ENCODE measurements around the gene SRSF4.

Gene SRSF4

DNA sequence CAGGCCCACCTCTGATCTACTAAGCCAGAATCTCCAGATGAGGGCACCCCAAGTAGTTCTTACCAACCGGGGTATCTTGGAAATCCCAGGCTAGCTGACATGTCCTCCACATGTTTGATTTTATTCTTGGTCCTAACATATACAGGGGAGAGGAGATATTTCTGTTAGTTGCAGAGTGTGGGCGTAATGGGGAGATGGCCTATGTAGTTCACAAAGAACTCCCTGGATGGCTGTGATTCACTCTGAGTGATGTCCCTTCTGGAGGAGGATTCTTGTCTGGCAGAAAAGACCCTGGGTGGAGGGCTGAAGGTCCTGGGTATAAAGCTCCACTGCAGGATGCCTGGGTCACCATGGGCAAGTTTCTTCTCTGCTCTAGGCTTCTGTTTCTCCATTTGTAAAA lies 35.9 kb upstream of the SRSF4 start:
- Histone ChIP-seq H3K36me3 (ENCODE audit: control insufficient read depth, insufficient read depth, low read length) (peaks cover 15% of the 10 kb centered on the region), H3K4me1 (ENCODE audit: control insufficient read depth, insufficient read depth, low read length) (no peaks in the 10 kb centered on the region), H3K27me3 (ENCODE audit: control insufficient read depth, insufficient read depth, low read length) (no peaks in the 10 kb centered on the region), H3K4me3 (ENCODE audit: low read depth, low read length) (no peak overlapping the region), H3K9me3 (ENCODE audit: control insufficient read depth, insufficient read depth, low read length) (no peaks in the 10 kb centered on the region), H3K9ac (ENCODE audit: low read depth, low read length) (no peak overlapping the region)

DNA sequence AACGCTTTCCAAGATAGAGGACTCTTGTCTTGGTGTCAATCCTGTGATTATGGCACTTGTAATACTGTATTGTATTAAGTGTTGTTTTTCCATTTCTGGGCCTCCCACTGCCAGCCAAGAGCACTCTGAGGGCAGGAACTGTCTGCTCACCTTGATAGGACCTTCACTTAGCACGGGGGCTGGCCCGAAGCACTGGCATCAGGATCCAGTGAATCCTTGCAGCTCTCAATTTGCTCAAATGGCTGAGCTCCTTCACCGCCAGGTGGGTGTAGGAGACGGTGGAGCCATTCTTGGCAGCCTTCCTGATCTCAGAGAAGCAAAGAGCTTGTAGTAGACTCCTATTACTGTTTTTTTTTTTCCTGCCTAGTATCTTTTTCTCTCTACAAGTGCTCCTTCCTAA lies 31.4 kb upstream of the SRSF4 start:
- Histone ChIP-seq H3K9ac (ENCODE audit: low read depth, low read length) (no peak overlapping the region), H3K27me3 (ENCODE audit: control insufficient read depth, insufficient read depth, low read length) (no peaks in the 10 kb centered on the region), H3K4me3 (ENCODE audit: low read depth, low read length) (no peak overlapping the region), H3K36me3 (ENCODE audit: control insufficient read depth, insufficient read depth, low read length) (peaks cover 15% of the 10 kb centered on the region), H3K9me3 (ENCODE audit: control insufficient read depth, insufficient read depth, low read length) (no peaks in the 10 kb centered on the region), H3K4me1 (ENCODE audit: control insufficient read depth, insufficient read depth, low read length) (no peaks in the 10 kb centered on the region)

DNA sequence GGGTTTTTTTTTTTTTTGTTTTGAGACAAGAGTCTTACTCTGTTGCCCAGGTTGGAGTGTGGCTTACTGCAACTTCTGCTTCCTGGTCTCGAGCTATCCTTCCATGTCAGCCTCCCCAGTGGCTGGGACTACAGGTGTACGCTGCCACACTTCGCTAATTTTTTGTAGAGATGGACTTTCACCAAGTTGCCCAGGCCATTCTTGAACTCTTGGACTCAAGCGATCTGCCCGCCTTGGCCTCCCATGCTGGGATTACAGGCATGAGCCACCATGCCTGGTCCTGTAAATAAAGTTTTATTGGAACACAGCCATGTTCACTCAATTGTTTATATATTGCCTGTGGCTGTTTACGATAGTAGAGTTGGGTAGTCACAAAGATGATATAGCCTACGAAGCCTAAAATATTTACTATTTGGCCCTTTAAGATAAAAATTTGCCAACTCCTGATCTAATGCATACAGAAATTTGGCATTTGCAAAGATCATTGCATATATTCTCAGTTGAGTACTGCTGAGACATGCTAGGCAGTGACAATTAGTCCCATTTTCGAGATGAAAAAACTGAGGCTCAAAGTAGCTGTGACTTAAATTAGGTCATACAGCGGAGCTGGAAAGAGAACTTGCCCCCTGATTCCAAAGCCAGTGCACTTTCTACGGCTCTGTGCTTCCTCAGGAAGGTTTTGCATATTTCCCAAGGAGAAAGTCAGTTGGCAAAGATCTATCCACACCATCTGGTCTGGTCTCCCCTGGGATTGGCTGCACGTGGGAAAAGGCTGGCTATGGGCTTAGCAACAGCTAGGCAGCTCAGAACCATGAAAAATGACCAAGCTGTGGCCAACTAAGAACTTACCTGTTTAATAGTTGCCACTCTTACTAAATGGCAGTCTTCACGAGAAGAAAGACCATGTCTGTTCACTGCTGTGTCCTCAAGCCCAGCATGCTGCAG lies 29.7 kb upstream of the SRSF4 start:
- H3K9ac ChIP-seq (ENCODE audit: low read depth, low read length): no peak overlapping the region
- peaks cover 10% of the 10 kb centered on the region for H3K36me3 ChIP-seq (ENCODE audit: control insufficient read depth, insufficient read depth, low read length)

GRCh38 chr1:29210278-29211085 lies 28.8 kb upstream of the SRSF4 start:
- Histone ChIP-seq H3K4me1 (ENCODE audit: control insufficient read depth, insufficient read depth, low read length) (no peaks in the 10 kb centered on the region), H3K36me3 (ENCODE audit: control insufficient read depth, insufficient read depth, low read length) (peaks cover 10% of the 10 kb centered on the region), H3K9ac (ENCODE audit: low read depth, low read length) (no peak overlapping the region), H3K4me3 (ENCODE audit: low read depth, low read length) (no peak overlapping the region), H3K9me3 (ENCODE audit: control insufficient read depth, insufficient read depth, low read length) (no peaks in the 10 kb centered on the region), H3K27me3 (ENCODE audit: control insufficient read depth, insufficient read depth, low read length) (no peaks in the 10 kb centered on the region)

More for the DNA sequence above, 29.7 kb upstream of the SRSF4 start:
- H3K4me3 ChIP-seq (ENCODE audit: low read depth, low read length): no peak overlapping the region
- no peaks in the 10 kb centered on the region for H3K9me3 ChIP-seq (ENCODE audit: control insufficient read depth, insufficient read depth, low read length)
- H3K4me1 ChIP-seq (ENCODE audit: control insufficient read depth, insufficient read depth, low read length): no peaks in the 10 kb centered on the region
- H3K27me3 ChIP-seq (ENCODE audit: control insufficient read depth, insufficient read depth, low read length): no peaks in the 10 kb centered on the region

DNA sequence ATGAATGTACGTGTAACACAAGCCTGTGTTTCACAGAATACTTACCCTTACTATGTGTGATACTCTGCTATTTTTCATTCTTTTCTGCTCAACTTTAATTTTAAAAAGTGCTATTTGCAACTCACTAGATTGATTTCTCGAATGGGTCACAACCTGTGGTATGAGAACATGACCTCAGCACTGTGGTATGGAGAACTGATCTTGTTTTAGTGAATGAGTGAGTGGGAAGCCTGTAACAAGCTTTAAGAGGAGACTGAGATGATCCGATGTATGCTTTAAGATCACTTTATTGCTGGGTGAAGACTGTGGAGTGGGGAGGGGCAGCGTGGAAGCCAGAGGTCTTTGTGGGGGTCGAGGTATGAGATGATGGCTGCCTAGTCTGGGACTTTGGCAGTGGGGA lies 27.5 kb upstream of the SRSF4 start:
- H3K9ac ChIP-seq (ENCODE audit: low read depth, low read length): no peak overlapping the region

DNA sequence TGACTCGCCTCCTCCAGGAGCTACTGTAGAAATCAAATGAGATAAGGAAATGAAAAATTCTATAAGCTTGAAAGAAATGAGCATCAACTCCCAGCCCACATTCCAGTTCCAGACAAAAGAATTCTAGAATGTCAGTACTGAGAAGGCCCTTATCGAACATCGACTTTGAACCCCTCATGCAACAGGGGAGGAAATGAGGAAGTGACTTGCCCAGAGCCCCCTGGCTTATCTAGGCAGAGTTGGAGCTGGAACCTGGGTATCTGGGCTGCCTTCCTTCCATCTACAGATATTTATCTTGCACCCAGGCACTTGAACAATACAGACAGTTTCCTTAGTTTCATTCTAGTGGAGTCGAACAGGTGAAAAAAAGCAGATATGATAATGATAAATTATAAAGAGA lies 26.7 kb upstream of the SRSF4 start:
- Histone ChIP-seq H3K36me3 (ENCODE audit: control insufficient read depth, insufficient read depth, low read length) (peaks cover 8% of the 10 kb centered on the region), H3K27me3 (ENCODE audit: control insufficient read depth, insufficient read depth, low read length) (no peaks in the 10 kb centered on the region), H3K9ac (ENCODE audit: low read depth, low read length) (no peak overlapping the region), H3K4me1 (ENCODE audit: control insufficient read depth, insufficient read depth, low read length) (no peaks in the 10 kb centered on the region), H3K9me3 (ENCODE audit: control insufficient read depth, insufficient read depth, low read length) (no peaks in the 10 kb centered on the region), H3K4me3 (ENCODE audit: low read depth, low read length) (no peak overlapping the region)

More for the DNA sequence above, 27.5 kb upstream of the SRSF4 start:
- Histone ChIP-seq H3K4me3 (ENCODE audit: low read depth, low read length) (no peak overlapping the region), H3K27me3 (ENCODE audit: control insufficient read depth, insufficient read depth, low read length) (no peaks in the 10 kb centered on the region), H3K9me3 (ENCODE audit: control insufficient read depth, insufficient read depth, low read length) (no peaks in the 10 kb centered on the region), H3K36me3 (ENCODE audit: control insufficient read depth, insufficient read depth, low read length) (peaks cover 11% of the 10 kb centered on the region), H3K4me1 (ENCODE audit: control insufficient read depth, insufficient read depth, low read length) (no peaks in the 10 kb centered on the region)

- Histone ChIP-seq H3K36me3 (ENCODE audit: control insufficient read depth, insufficient read depth, low read length) (peaks cover 22% of the 10 kb centered on the region), H3K9ac (ENCODE audit: low read depth, low read length) (no peak overlapping the region), H3K4me3 (ENCODE audit: low read depth, low read length) (no peak overlapping the region), H3K27me3 (ENCODE audit: control insufficient read depth, insufficient read depth, low read length) (no peaks in the 10 kb centered on the region), H3K9me3 (ENCODE audit: control insufficient read depth, insufficient read depth, low read length) (no peaks in the 10 kb centered on the region), H3K4me1 (ENCODE audit: control insufficient read depth, insufficient read depth, low read length) (peaks cover 5% of the 10 kb centered on the region)
These were observed 21.1 kb upstream of the SRSF4 start for GRCh38 chr1:29202584-29203340.

GRCh38 chr1:29202053-29202452 lies 20.4 kb upstream of the SRSF4 start:
- Histone ChIP-seq H3K4me3 (ENCODE audit: low read depth, low read length) (no peak overlapping the region), H3K9ac (ENCODE audit: low read depth, low read length) (no peak overlapping the region), H3K36me3 (ENCODE audit: control insufficient read depth, insufficient read depth, low read length) (peaks cover 22% of the 10 kb centered on the region), H3K4me1 (ENCODE audit: control insufficient read depth, insufficient read depth, low read length) (peaks cover 5% of the 10 kb centered on the region), H3K27me3 (ENCODE audit: control insufficient read depth, insufficient read depth, low read length) (no peaks in the 10 kb centered on the region), H3K9me3 (ENCODE audit: control insufficient read depth, insufficient read depth, low read length) (no peaks in the 10 kb centered on the region)

- Histone ChIP-seq H3K4me1 (ENCODE audit: control insufficient read depth, insufficient read depth, low read length) (peaks cover 5% of the 10 kb centered on the region), H3K9me3 (ENCODE audit: control insufficient read depth, insufficient read depth, low read length) (no peaks in the 10 kb centered on the region), H3K36me3 (ENCODE audit: control insufficient read depth, insufficient read depth, low read length) (peaks cover 22% of the 10 kb centered on the region), H3K27me3 (ENCODE audit: control insufficient read depth, insufficient read depth, low read length) (no peaks in the 10 kb centered on the region), H3K9ac (ENCODE audit: low read depth, low read length) (no peak overlapping the region), H3K4me3 (ENCODE audit: low read depth, low read length) (no peak overlapping the region)
These were observed 19.9 kb upstream of the SRSF4 start for GRCh38 chr1:29201595-29202051.

GRCh38 chr1:29200906-29201594 lies 19.4 kb upstream of the SRSF4 start:
- Histone ChIP-seq H3K4me3 (ENCODE audit: low read depth, low read length) (no peak overlapping the region), H3K27me3 (ENCODE audit: control insufficient read depth, insufficient read depth, low read length) (no peaks in the 10 kb centered on the region), H3K9me3 (ENCODE audit: control insufficient read depth, insufficient read depth, low read length) (no peaks in the 10 kb centered on the region), H3K36me3 (ENCODE audit: control insufficient read depth, insufficient read depth, low read length) (peaks cover 22% of the 10 kb centered on the region), H3K9ac (ENCODE audit: low read depth, low read length) (no peak overlapping the region), H3K4me1 (ENCODE audit: control insufficient read depth, insufficient read depth, low read length) (peaks cover 5% of the 10 kb centered on the region)

DNA sequence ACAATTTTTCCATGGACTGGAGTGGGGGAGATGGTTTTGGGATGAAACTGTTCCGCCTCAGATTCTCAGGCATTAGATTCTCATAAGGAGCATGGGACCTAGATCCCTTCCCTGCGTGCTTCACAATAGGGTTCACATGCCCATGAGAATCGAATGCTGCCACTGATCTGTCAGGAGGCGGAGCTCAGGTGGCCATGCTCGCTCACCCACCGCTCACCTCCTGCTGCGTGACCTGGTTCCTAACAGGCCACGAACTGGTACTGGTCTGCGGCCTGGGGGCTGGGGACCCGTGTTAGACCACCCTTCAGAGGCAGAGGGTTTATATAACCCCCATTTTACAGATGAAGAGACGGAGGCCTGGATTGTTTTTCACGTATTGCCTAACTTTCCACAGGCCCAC lies 16.3 kb upstream of the SRSF4 start:
- no peak overlapping the region for H3K4me3 ChIP-seq (ENCODE audit: low read depth, low read length)
- H3K36me3 ChIP-seq (ENCODE audit: control insufficient read depth, insufficient read depth, low read length): peaks cover 34% of the 10 kb centered on the region
- H3K9ac ChIP-seq (ENCODE audit: low read depth, low read length): no peak overlapping the region
- no peaks in the 10 kb centered on the region for H3K9me3 ChIP-seq (ENCODE audit: control insufficient read depth, insufficient read depth, low read length)
- no peaks in the 10 kb centered on the region for H3K27me3 ChIP-seq (ENCODE audit: control insufficient read depth, insufficient read depth, low read length)
- H3K4me1 ChIP-seq (ENCODE audit: control insufficient read depth, insufficient read depth, low read length): peaks cover 5% of the 10 kb centered on the region
